HFFc6 (cell line): ENCODE measurements around the gene RMI1. TPM values are rescaled to one million over a fixed set of nuclear protein-coding genes. Genes with fewer than 3 reads are reported as not detected.

ENCODE experiments used
- DNase-seq: peaks from one replicate; pipeline ENCODE4 v3.0.0-alpha.2; 2018
- H3K27ac Mint-ChIP-seq: 2 replicates; pipeline ENCODE4 v1.8.0; 2020; ENCODE audit warnings: mild to moderate bottlenecking, mixed read lengths
- H3K27me3 Mint-ChIP-seq: 2 replicates; pipeline ENCODE4 v1.8.0; 2021; ENCODE audit warnings: mild to moderate bottlenecking, moderate library complexity, mixed read lengths; ENCODE audit not compliant: insufficient read depth
- H3K36me3 Mint-ChIP-seq: 2 replicates; pipeline ENCODE4 v1.8.0; 2021; ENCODE audit warnings: low read depth, mixed read lengths
- H3K4me1 Mint-ChIP-seq: 2 replicates; pipeline ENCODE4 v1.8.0; 2020; ENCODE audit warnings: low read depth, mixed read lengths
- H3K4me3 Mint-ChIP-seq: 2 replicates; pipeline ENCODE4 v1.8.0; 2020; ENCODE audit warnings: mild to moderate bottlenecking, moderate library complexity, mixed read lengths
- H3K9me3 Mint-ChIP-seq: 2 replicates; pipeline ENCODE4 v1.8.0; 2020; ENCODE audit warnings: mild to moderate bottlenecking, mixed read lengths
- CTCF ChIP-seq: fragments of 200-600 bp; sonication (generic); IDR thresholded peaks from 2 replicates; pipeline ENCODE4 v1.5.0; 2021; ENCODE audit warnings: antibody characterized with exemption, mild to moderate bottlenecking
- total RNA-seq, 6 experiments: library from RNA; stranded (reverse); fragmentation: NEBNext Ultra II Directional; extraction: Animal tissue kit (Norgen Biotek cat#: 25700); gene quantifications; 2 replicates in 1 of 6; 3 replicates in 5 of 6; pipeline ENCODE4 v1.2.3, GENCODE V29; 2021

RMI1 gene
- total RNA-seq, 6 experiments from 2014 or later = 8.2 to 13.4 (median 12.2) TPM

- no peaks in the 10 kb centered on the region for H3K9me3 Mint-ChIP-seq
- H3K4me1 Mint-ChIP-seq = peaks cover 16% of the 10 kb centered on the region
- TF ChIP-seq CTCF = no peak
- H3K27ac Mint-ChIP-seq = no peak overlapping the region
- no peak overlapping the region for H3K4me3 Mint-ChIP-seq
- peaks cover 8% of the 10 kb centered on the region for H3K36me3 Mint-ChIP-seq
- 0 out of 2 replicates have a peak, but pooled peaks cover 3% of the 10 kb centered on the region for H3K27me3 Mint-ChIP-seq
- DNase-seq = no peak
Observed at GRCh38 chr9:83996126-83996525, 15.5 kb downstream of the RMI1 start.

GRCh38 chr9:83999141-83999918, 18.7 kb downstream of the RMI1 start:
- no peak overlapping the region for H3K27ac Mint-ChIP-seq
- no peak for TF ChIP-seq CTCF
- no peak overlapping the region for H3K4me3 Mint-ChIP-seq
- no peak for DNase-seq
- no peaks in the 10 kb centered on the region for H3K9me3 Mint-ChIP-seq
- H3K36me3 Mint-ChIP-seq = peaks cover 11% of the 10 kb centered on the region
- H3K27me3 Mint-ChIP-seq = 0 out of 2 replicates have a peak, but pooled peaks cover 3% of the 10 kb centered on the region
- no peaks in the 10 kb centered on the region for H3K4me1 Mint-ChIP-seq

GRCh38 chr9:84000186-84000585, 19.6 kb downstream of the RMI1 start:
- Mint-ChIP-seq H3K27ac (no peak overlapping the region), H3K27me3 (no peaks in the 10 kb centered on the region), H3K4me3 (no peak overlapping the region), H3K36me3 (peaks cover 11% of the 10 kb centered on the region), H3K4me1 (no peaks in the 10 kb centered on the region), H3K9me3 (no peaks in the 10 kb centered on the region)
- TF ChIP-seq CTCF = no peak
- no peak for DNase-seq

GRCh38 chr9:84001621-84002020, 21.0 kb downstream of the RMI1 start:
- Mint-ChIP-seq H3K9me3 (no peaks in the 10 kb centered on the region), H3K27me3 (no peaks in the 10 kb centered on the region), H3K27ac (no peak overlapping the region), H3K4me3 (no peak overlapping the region), H3K36me3 (peaks cover 11% of the 10 kb centered on the region), H3K4me1 (no peaks in the 10 kb centered on the region)
- DNase-seq = no peak
- no peak for TF ChIP-seq CTCF

- Mint-ChIP-seq H3K36me3 (peaks cover 11% of the 10 kb centered on the region), H3K4me1 (no peaks in the 10 kb centered on the region), H3K4me3 (no peak overlapping the region), H3K27ac (no peak overlapping the region), H3K27me3 (no peaks in the 10 kb centered on the region), H3K9me3 (no peaks in the 10 kb centered on the region)
- TF ChIP-seq CTCF = no peak
- no peak for DNase-seq
Observed at GRCh38 chr9:84002344-84002743, 21.7 kb downstream of the RMI1 start.
